Activated CD8-positive, alpha-beta memory T cell treated with anti-CD3 and anti-CD28 coated beads, Interleukin-2, amount 50 U/mL, for 1 hour (primary cell): Measurements from ENCODE around the gene PRSS48.
"Not testable (repeated sequence)": the region's sequence is repeated elsewhere in the genome, so short reads cannot be mapped to it uniquely, and the experiment has no call there.

Source experiments
- DNase-seq: peaks from one replicate; pipeline ENCODE4 v3.0.0-alpha.2; 2020; ENCODE audit errors: extremely low read depth

PRSS48 gene

GRCh38 chr4:151276787-151277562, at the start of gene PRSS48:
PRSS48 (plus strand) TSS chr4:151277161; CDS start chr4:151277173, 12 bp downstream.
- DNase-seq = no peak

GRCh38 chr4:151227172-151227571, 49.8 kb upstream of the PRSS48 start:
- no peak for DNase-seq

GRCh38 chr4:151227731-151228130, 49.2 kb upstream of the PRSS48 start:
- DNase-seq = no peak

- no peak for DNase-seq
These were observed 48.5 kb upstream of the PRSS48 start for GRCh38 chr4:151228189-151229119.

GRCh38 chr4:151231915-151232595, 44.9 kb upstream of the PRSS48 start:
- no peak for DNase-seq

- DNase-seq = no peak
These were observed 43.4 kb upstream of the PRSS48 start for GRCh38 chr4:151233600-151233999.

GRCh38 chr4:151235373-151235772, 41.6 kb upstream of the PRSS48 start:
- DNase-seq = not testable (repeated sequence)

GRCh38 chr4:151236036-151236435, 40.9 kb upstream of the PRSS48 start:
- DNase-seq = no peak

- DNase-seq = no peak
These were observed 38.5 kb upstream of the PRSS48 start for GRCh38 chr4:151238477-151238876.

- DNase-seq = no peak
These were observed 37.4 kb upstream of the PRSS48 start for GRCh38 chr4:151239608-151240007.

- DNase-seq = no peak
These were observed 34.7 kb upstream of the PRSS48 start for GRCh38 chr4:151242305-151242704.

- no peak for DNase-seq
These were observed 30.2 kb upstream of the PRSS48 start for GRCh38 chr4:151246742-151247141.

- no peak for DNase-seq
These were observed 29.6 kb upstream of the PRSS48 start for GRCh38 chr4:151247395-151247794.

GRCh38 chr4:151248519-151248918, 28.4 kb upstream of the PRSS48 start:
- DNase-seq = no peak

GRCh38 chr4:151250706-151251105, 26.3 kb upstream of the PRSS48 start:
- no peak for DNase-seq

GRCh38 chr4:151251603-151252304, 25.2 kb upstream of the PRSS48 start:
- no peak for DNase-seq

- DNase-seq = not testable (repeated sequence)
These were observed 21.7 kb upstream of the PRSS48 start for GRCh38 chr4:151255226-151255625.

- not testable (repeated sequence) for DNase-seq
These were observed 21.3 kb upstream of the PRSS48 start for GRCh38 chr4:151255680-151256079.

- DNase-seq = no peak
These were observed 20.8 kb upstream of the PRSS48 start for GRCh38 chr4:151256134-151256533.

- DNase-seq = no peak
These were observed 19.3 kb upstream of the PRSS48 start for GRCh38 chr4:151257704-151258103.

GRCh38 chr4:151259752-151260151, 17.2 kb upstream of the PRSS48 start:
- DNase-seq = no peak
